Activated CD4-positive, alpha-beta T cell treated with anti-CD3 and anti-CD28 coated beads for 1 hour (primary cell): Measurements from ENCODE around the gene CSMD2.

Experiments
- DNase-seq: peaks from one replicate; pipeline ENCODE4 v3.0.0-alpha.2; 2020

Gene CSMD2

DNA sequence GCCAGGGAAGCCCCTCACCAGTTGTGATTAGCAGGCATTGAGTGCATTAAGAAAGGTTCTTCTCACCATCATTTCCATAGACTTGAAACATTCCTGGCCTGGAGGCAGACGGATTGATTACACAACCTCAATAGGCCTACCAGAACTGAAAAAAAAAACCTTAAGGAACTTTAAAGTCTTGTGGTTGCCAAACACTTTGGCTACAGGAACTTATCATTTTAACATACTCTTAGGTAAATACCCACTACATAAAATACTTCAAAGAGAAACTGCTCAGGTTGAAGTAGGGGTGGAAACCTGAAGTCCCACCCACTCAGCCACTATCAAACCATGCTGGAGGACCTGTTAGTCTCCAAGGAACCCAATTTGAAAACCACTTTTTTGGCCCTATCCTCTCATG lies 323.5 kb downstream of the CSMD2 start:
- no peak for DNase-seq

DNA sequence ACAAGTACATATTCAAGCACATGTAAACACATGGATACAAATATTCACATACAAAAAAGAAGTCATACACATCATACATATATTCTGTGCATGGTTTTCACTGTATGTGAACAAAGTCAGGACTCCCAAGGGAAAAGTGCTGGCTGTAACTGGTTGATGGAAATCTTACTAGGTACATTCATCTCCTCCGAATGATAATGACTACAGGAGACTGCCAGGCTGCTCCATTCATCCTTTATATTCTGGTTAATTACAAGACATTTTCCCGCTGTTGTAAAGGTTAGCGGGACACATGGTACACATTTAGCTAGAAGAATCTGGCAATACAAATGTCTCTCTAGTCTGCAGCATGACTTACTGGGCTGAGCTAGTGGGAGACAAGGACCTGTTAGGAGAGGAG lies 327.4 kb downstream of the CSMD2 start:
- no peak for DNase-seq

DNA sequence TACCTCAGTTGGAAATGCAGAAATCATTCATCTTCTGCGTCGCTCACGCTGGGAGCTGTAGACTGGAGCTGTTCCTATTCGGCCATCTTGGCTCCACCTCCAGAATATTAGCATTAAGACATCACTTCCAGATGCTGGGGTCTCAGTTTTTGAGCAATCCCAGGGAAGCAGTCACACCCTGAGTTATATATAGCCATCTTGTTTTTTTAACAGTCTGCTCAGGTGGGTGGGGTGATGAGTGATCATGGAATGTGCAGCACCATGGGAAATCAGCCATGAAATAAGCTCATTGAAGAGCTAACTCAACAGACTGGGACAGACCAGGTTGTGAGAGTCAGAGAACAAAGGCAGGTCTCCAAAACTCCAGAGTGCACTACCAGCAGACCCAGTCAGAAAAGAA lies 328.1 kb downstream of the CSMD2 start:
- no peak for DNase-seq

DNA sequence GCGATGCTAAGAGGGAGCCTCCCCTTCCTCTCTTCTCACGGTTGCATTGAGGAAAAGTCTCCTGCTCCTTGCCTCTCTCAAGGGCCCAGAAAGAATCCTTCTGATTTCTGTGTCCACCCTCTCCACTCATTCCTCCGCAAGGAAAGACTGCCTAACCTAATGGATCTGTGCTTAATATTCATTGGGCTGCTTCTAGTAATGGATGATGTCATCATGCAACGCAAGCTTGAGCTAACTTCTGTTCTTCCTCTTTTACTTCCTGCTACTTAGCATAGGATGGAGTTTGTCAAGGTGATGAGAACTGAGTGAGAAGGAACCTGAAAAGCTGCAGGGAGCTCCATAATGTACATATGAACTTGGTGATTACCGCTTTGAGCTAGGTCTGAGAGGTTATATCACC lies 336.4 kb downstream of the CSMD2 start:
- DNase-seq: no peak

DNA sequence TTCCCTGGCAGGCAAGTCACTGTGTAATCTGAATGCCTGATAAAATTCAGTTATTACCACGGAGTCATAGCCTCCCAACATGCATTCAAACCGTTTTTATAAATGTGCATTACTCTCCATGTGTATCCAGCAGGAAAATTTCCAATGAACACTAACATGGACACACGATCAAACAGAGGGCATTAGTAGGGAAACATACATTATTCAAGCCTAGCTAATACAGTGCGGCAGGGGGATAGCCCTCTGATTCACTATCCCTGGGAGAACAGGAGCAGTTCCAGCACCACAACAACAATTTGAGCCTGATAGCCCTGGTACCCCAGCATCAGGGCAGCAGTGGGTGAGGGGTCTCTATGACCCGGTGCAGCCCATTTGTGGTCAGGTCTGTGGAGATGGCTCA lies 337.0 kb downstream of the CSMD2 start:
- no peak for DNase-seq

DNA sequence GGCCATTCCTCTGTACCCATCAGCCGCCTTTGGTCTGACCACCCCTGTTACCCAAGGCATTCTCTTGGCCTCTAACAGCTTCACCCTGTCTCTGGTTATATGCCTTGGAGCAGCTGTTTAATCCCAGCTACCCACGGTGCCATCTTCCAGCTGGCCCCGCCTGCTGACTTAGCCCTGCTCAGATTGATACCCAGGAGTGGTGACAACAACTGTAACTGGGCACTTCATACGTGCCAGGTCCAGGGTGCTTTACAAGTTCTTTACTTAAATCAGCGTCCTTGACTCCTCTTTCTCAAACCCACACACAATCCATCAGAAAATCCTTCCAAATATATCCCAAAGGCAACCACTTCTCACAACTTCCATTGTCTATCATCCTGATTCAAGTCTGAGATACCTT lies 338.3 kb downstream of the CSMD2 start:
- no peak for DNase-seq

DNA sequence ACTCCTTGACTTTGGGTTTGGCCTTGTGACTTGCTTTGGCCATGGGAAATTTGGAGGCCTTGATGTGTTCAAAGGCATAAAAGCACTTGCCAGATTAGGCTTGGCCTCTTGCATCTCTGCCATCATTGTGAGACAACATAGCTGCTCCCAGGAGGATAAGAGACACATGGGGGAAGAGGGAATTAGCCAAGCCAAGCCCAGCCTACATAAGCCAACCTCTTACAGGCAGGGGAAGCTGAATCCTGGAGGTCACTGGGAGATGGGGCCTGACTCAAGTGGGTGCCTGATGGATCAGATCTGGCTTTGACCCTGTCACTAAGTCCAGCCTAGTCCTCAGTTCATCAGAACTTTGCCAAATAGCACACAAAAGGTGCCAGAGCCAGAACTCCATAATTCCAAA lies 338.7 kb downstream of the CSMD2 start:
- no peak for DNase-seq

DNA sequence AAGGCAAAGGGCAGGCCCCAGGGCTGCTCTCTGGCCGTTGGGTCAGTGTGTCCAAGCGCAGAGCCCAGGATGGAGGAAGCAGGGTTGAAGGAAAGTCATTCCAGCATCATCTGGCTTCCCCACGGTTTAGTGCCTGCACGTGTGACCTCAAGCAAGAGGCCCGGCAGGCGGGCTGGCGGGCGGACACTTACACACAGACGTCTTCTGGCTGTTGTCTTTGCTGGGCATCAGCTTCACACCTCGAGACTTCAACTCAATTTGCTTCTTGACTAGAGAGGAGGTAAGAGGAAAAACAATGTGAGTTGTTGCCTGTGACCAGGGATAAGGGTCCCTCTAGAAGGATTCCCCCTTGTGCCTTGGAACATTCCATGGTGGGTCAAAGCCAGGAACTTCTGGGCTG lies 339.5 kb downstream of the CSMD2 start:
- DNase-seq: no peak

DNA sequence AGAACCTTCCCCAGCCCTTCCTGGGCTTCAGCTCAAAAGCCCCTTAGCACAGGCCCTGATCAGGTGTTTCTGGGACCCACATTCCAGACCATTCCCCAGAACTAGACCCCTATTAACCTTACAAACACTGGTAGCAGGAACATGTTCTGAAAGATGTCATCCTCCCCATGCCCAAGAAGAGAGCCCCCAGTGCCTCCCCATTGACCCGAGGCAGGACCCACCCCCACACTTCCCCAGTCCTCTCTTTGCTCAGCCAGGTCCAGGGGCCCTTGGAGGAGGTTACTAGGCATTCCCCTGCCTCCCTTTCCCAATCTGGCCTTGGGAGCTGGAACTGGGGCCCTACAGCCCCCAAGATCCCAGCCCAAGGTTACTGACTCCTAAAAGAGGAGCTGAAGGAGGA lies 340.1 kb downstream of the CSMD2 start:
- no peak for DNase-seq

DNA sequence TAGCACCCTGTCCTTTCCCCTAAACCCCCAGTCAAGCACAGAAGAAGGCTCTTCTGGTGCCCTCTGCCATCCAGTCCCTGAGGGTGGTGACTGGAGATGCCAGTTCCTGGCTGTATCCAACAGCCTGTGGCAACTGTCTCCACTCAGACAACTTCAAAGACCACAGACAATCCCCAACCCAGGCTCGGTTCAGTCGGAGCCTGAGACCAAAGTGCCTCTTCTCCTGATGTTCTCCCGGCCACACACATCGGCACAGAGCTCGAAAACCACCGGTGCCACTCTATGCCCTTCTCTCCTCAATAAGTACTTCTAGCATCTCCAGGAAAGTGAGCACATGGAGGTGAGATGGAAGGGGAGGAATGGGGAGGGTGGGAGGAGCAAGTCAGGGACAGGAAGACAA lies 340.7 kb downstream of the CSMD2 start:
- DNase-seq: no peak

DNA sequence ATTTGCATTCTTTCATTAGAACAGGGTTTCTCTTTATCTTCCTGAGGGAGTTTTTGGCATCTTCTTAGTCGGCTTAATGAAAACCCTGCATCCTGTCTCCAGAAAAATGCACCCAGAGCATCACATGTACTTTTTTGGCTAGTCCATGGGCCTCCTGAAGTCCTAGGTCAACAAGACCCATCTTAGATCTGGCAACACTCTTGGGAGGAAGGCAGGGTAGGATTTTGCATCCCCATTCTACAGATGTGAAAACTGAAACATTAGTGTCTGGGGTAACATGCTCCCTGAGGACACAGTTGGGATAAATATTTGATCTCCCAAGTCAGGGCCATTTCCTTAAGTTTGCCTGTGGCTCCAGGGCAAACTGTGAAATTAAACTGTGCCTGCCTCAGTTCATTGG lies 341.2 kb downstream of the CSMD2 start:
- DNase-seq: no peak

DNA sequence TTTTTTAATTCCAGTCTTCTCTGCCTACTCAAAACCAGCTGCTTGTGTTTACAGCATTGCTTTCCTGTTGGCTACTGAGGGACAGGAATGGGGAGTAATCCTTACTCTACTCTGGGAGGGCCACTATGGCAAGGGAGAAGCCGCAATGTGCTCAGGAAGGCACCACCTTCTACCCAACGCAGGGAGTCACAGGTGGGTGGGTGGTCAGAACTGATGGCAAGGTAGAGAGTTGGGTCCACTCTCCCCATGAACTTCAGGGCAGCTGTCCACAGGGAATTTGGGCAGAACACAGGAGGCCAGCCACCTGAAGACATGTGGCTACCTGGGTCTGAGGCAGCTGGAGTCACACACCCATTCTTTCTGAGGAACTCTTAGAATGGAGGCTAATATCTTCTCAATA lies 341.6 kb downstream of the CSMD2 start:
- DNase-seq: no peak

DNA sequence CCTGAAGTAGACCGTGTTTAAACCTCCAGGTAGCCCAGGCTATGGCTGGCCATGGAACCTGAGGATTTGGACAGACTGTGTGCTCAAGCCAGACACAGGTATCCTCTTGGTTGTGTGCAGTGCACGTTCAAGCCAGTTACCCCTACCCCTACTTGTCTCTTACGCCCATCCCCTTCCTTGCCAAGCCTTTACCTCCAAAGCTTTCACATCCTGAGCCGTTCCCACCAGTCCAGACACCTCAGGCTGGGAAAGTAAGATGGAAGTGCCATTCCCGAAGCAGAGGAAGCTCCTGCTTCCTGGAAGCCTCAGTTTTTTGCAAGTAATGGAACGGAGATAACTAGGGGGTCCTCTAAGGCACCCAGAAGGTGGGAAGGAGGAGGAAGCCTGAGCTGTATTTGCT lies 342.6 kb downstream of the CSMD2 start:
- DNase-seq: no peak

DNA sequence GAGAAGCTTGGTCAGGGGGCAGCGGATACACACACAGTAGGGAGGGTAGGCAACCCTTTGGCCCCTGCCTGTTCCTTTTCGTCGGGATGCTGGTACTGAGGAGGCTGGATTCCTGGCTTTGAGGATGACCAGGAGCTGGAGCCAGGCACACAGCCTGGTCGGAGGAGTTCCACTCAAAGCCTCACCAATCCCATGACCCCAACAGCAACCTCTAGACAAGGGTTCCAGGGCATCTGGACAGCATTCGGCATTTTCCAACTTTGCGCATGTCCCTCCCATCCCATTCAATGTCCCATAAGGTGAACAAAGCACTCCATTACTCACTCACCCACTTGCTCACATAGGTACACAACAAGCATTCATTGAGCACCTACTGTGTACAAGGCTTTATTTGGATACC lies 343.7 kb downstream of the CSMD2 start:
- no peak for DNase-seq

DNA sequence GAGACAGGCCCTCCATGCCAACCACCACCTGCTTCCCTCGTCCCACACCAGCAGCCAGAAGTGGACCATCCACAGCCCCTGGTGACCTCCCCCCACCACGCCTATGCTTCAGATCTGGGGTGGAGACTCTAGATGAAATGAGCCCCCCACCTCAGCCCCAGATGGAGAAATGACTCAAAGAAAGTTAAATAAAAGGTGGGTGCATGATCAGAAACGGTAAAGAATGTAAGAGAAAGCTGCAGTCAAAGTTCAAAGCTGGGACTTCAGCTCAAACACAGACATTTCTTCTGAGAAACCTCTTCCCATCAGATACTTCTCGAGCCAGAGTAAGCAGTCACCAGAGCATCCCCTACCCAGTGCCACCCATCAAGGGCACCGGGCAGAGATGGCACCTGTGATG lies 344.2 kb downstream of the CSMD2 start:
- no peak for DNase-seq

DNA sequence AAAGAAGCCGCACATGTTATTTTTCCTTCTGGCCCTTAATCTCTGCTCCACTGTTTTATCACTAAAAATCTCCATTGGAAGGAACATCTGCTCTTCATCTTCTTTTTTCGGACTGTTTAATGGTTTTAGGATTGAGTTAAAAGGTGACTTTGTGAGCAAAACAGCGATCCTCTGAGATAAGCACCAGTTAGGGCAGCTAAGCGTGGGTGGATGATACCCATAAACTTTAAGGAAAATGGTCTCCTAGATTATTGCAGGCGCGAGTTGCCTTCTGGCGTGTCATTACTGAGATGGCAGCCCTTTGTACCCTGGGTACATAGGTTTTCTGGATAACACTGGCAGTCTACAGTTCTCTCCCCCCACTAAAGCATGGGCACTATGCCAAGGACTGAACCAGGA lies 345.1 kb downstream of the CSMD2 start:
- no peak for DNase-seq

DNA sequence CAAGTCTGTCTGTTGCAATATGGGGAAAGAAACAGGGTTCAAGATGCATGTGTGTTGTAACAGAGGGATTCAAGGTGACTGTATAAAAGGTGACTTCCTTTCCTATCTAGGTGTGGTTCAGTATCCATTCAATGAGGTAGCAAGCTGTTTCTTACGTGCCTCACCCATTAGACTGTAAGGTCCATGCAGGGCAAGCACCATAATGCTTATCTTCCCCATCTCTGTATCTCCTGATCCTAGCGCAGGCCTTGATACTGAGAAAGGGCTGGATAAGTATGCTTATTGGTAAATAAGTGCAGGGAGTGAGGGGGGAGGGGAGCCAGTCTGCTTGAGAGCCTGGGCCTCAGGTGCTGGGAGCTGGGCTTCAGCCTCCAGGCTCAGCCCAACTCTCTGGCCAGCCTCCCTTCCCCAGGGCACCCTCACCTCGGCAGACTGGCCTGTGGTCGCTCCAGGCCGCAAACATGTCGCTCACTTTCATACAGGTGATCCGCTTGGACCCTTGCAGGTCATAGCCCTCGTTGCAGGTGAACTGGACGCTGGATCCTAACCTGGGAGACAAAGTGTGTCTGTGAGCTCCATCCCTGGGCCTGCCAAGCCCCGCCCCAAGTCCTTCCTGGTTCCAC lies 345.6 kb downstream of the CSMD2 start:
- DNase-seq: no peak

DNA sequence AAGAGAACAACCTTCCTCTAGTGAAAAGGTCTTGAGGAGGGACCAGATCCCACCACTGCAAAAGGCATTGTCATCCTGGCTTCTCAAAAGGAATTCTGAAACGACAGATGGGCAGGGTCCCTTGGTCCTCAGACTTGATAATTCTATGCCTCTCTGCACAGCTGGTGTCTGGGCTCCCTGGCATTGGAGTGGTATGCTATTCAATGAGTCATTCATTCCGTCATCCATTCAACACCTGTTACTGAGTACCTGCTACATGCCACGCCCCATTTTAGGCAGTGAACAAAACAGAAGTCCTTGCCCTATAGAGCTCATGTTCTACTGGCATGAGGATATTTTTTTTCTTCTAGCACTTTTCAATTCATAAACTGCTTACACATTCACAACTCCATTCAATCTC lies 347.0 kb downstream of the CSMD2 start:
- DNase-seq: no peak

DNA sequence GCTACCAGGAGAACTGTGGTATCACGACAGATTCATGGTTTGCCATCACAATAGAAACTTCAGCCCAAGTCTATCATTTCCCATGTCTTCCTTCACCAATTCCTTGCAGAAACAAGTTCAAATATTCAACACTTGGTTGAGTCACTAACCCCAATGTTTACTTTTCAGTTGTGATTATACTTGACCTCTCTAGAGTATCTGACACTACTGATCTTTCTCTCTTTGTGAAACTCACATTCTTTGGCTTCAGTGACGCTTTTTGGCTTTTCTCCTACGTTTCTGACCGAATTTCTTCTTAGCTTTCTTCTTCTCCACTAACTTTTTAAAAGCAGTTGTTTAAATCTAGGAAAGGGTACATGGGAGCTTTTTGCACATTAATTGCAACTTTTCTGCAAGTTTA lies 350.0 kb downstream of the CSMD2 start:
- DNase-seq: no peak

DNA sequence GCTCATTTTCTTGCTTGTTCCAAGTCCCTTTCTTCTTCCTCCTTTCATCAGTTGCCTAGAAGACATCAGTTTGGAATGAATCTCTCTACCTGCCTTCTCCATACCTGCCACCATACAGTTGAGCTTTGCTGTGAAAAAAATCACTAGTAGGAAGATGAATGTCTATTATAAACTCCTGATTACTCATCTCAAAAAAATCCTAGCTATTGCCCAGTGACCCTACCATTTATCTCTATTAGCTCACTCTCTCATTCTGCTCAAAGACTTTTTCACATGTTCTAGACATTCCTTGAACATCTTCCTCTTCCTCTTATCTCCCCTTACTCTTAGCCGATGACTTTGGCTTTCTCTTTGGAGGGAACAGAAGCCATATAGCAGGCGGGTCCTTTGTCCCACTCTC lies 350.9 kb downstream of the CSMD2 start:
- DNase-seq: no peak

DNA sequence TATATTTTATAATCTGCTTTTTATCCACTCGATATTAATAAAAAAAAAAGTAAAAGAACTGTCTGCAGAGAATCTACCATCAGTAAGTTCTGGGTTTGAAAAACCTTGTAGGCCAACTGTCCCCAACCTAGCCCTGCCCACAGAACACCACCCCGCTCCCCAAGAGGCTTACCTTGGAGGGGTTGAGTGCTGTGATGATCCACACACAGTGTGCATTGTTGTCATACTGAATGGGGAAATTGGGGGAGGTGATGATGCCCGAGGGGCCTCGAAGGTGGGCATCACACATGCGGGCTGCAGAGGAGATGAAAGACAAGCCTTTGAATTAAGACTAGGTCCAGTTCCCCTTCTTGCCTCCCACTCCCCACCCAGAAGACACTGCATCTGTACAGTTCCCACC lies 354.5 kb downstream of the CSMD2 start:
- DNase-seq: no peak

DNA sequence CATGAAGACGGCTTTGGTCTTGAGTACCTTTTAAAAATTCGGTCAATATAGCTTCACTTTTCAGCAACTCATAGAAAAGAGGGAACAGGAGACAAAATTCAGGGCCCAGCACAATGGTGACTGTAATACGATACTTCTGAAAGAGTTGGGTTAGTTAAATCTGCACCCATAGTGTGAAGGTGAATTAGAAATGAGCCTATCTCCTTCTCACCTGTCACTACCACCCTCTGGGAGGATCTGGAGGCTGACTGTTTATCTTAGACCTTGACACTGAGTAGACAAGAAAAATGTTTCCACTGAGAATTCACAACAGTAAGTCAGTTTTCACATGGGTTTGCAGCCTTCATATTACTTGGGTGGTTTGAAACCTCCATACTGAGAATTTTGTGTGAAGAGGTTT lies 359.0 kb downstream of the CSMD2 start:
- no peak for DNase-seq

DNA sequence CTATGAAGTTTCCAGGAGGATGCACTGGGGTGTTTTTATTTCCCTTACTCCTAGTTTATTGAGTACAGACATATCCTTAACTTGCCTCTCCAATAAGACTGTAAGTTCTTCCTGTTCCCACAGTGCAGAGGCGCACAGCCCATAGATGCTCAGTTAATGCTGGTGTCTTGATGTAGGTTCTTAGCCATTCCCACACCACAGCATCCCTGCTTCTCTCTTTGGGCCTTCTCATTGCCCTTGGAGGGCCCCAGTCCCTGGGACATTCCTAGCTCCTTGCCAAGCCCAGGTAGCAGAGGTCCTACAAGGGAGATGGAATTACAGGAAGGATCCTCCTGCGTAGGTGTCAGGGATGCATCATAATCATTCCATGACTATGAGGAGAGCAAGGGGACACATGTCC lies 362.8 kb downstream of the CSMD2 start:
- DNase-seq: no peak

DNA sequence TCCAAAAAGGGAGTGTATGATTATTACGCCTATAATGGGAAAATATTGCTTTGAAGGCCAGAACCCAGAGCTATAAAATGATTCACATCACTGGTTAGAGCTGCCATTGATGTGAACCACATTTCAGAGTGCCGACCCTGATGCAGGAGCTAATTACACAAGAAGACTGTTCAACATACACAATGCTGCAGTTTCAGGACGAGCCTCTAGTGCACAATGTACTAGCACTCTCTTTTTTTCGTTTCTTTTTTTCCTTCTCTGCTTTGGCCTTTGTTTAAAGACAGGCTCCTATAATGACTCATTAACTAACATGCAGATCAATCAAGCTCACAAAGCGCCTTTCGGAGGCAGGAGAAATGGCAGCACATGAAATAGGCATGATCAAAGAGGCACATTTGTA lies 367.2 kb downstream of the CSMD2 start:
- no peak for DNase-seq

DNA sequence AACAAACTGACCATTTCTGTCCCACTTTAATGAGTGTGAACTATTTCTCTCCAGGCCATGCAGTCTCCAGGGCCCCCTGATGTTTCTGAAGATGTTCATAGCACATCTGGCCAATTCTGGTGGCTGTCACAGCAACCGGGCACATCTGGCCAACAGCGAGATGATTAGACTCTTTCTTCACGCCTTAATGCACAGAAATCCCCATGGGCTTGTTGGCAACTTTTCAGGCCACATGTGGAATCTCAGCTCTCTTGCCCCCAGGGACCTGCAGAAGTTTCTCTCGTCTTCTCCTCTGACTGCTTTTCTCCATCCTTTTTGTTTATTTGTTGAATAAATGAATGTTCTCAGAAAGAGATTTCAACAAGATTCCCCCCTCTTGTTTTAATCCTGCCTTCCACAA lies 372.4 kb downstream of the CSMD2 start:
- DNase-seq: no peak

DNA sequence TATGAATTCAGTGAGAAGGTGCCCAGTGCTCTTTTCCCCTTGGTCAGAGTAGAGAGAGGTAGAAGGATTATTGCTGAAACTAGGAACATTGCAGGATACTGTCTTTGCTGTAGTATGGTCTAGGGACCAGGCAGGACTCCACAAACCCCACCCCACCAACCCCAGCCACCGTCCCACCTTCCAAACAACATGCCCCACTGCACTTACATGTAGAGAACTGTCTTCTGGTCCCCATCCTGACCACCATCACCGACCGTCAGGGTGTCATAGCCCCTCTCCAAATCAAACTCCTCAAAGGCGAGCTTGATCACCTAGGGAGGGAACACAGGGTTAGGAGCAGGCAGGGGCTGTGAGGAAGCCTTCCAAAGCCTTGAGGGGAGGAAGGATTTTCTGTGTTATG lies 372.8 kb downstream of the CSMD2 start:
- no peak for DNase-seq
